GM19240 (cell line): ENCODE results near the gene IFI6.
"Not testable (repeated sequence)": the region's sequence is repeated elsewhere in the genome, so short reads cannot be mapped to it uniquely, and the experiment has no call there.

Experiments used
- DNase-seq: peaks from one replicate; pipeline ENCODE4 v3.0.0; 2011; ENCODE audit warnings: low spot score; ENCODE audit not compliant: insufficient read length

Gene IFI6

GRCh38 chr1:27650539-27651175 is 21.3 kb downstream of the IFI6 start:
- no peak for DNase-seq

GRCh38 chr1:27650171-27650538 is 21.8 kb downstream of the IFI6 start:
- no peak for DNase-seq

- no peak for DNase-seq
Observed at GRCh38 chr1:27649306-27649635, 22.7 kb downstream of the IFI6 start.

GRCh38 chr1:27648602-27649305 is 23.2 kb downstream of the IFI6 start:
- DNase-seq: no peak

GRCh38 chr1:27647328-27647727 is 24.7 kb downstream of the IFI6 start:
- no peak for DNase-seq

- DNase-seq: no peak
Observed at GRCh38 chr1:27646676-27647075, 25.3 kb downstream of the IFI6 start.

- DNase-seq: no peak
Observed at GRCh38 chr1:27645071-27645415, 26.9 kb downstream of the IFI6 start.

- DNase-seq: no peak
Observed at GRCh38 chr1:27644369-27645070, 27.5 kb downstream of the IFI6 start.

- no peak for DNase-seq
Observed at GRCh38 chr1:27643600-27644368, 28.2 kb downstream of the IFI6 start.

- not testable (repeated sequence) for DNase-seq
Observed at GRCh38 chr1:27640514-27640913, 31.5 kb downstream of the IFI6 start.

GRCh38 chr1:27638805-27639204 is 33.2 kb downstream of the IFI6 start:
- DNase-seq: no peak

GRCh38 chr1:27638047-27638734 is 33.8 kb downstream of the IFI6 start:
- no peak for DNase-seq

- no peak for DNase-seq
Observed at GRCh38 chr1:27635396-27636142, 36.4 kb downstream of the IFI6 start.

- DNase-seq: no peak
Observed at GRCh38 chr1:27634985-27635367, 37.0 kb downstream of the IFI6 start, which contains the start of gene FGR. TSS of gene FGR (minus strand) at chr1:27635185. CDS start at chr1:27623916, 11,269 bp downstream.

- no peak for DNase-seq
Observed at GRCh38 chr1:27634177-27634984, 37.6 kb downstream of the IFI6 start.

GRCh38 chr1:27633640-27634176 is 38.3 kb downstream of the IFI6 start:
- no peak for DNase-seq

- no peak for DNase-seq
Observed at GRCh38 chr1:27633298-27633610, 38.7 kb downstream of the IFI6 start.

GRCh38 chr1:27632387-27633297 is 39.4 kb downstream of the IFI6 start:
- DNase-seq: no peak
